IPS DF 6.9 (cell line): Measurements from ENCODE around the gene S100A11.

Experiments used
- DNase-seq: peaks from one replicate; pipeline ENCODE4 v3.0.0-alpha.2; 2013; ENCODE audit warnings: low read depth, low spot score
- H3K27ac ChIP-seq: one replicate; pipeline ENCODE4 v1.5.1; 2013; ENCODE audit warnings: low read length, control low read depth
- H3K27me3 ChIP-seq: 2 replicates; pipeline ENCODE4 v1.6.1; 2013; ENCODE audit warnings: mild to moderate bottlenecking, low read length; ENCODE audit not compliant: control insufficient read depth, insufficient read depth
- H3K36me3 ChIP-seq: 2 replicates; pipeline ENCODE4 v1.6.1; 2013; ENCODE audit warnings: low read length; ENCODE audit not compliant: control insufficient read depth, insufficient read depth
- H3K4me1 ChIP-seq: 2 replicates; pipeline ENCODE4 v1.6.1; 2013; ENCODE audit warnings: low read length; ENCODE audit not compliant: control insufficient read depth, insufficient read depth
- H3K4me3 ChIP-seq: 2 replicates; pipeline ENCODE4 v1.5.1; 2013; ENCODE audit warnings: mild to moderate bottlenecking, low read length
- H3K9me3 ChIP-seq: 2 replicates; pipeline ENCODE4 v1.6.1; 2013; ENCODE audit warnings: low read length, inconsistent platforms; ENCODE audit not compliant: control insufficient read depth, insufficient read depth
- WGBS: extraction: QIAGEN DNeasy Blood & Tissue Kit; methylation state at CpG from one replicate; pipeline ENCODE4 v1.1.7; 2013; ENCODE audit warnings: mixed read lengths, missing lambda C conversion rate; ENCODE audit not compliant: insufficient read length, insufficient coverage; 5-methylcytosine and 5-hydroxymethylcytosine counted together

The S100A11 gene

DNA sequence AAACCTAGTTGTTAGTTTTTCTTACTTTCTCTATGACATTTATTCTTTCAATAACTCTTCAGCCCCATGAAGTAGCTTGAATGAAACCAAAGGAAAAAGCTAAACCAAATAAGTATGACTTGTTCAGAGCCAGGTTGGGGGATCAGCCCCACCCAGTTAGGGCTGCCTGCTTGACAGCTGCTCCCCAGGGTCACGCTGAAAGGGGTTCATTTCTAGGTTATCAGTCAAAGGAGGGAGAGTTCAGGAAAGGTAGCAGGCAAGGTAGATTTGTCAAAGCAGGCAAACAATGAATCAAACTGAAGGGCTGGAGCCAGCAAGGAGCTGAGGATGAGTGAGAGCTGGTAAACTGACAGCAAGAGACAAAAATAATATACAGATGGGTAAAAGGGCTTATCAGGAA is 3.1 kb upstream of the S100A11 start:
- Histone ChIP-seq H3K27ac (no peak overlapping the region), H3K4me1 (peaks cover 2% of the 10 kb centered on the region)

DNA sequence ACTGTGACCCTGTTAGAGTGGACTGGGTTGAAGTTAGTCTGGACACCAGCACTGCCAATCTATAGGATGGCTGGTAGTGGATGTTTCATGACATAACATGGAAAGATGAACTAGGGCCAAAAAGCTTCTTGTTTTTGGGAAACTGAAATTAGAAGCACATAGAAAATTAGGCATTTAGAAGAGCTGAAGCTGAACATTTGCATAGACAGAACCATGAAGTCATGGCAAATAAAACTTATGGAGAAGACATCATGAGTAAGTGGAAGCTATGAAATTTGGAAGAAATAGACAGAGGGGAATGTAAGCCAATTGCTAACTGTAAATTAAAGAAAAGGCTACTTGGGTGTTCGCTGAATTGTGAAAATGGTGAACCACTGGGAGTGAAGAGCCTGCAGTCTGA is 2.7 kb upstream of the S100A11 start:
- Histone ChIP-seq H3K9me3 (no peaks in the 10 kb centered on the region), H3K4me3 (no peak overlapping the region), H3K36me3 (no peaks in the 10 kb centered on the region), H3K27ac (no peak overlapping the region), H3K27me3 (no peaks in the 10 kb centered on the region; the same call in 1 of the 2 replicates), H3K4me1 (peaks cover 3% of the 10 kb centered on the region; the same call in 1 of the 2 replicates)
- no peak for DNase-seq
- no CpG with 5 or more reads among the region's 1 CpG for WGBS

More for the DNA sequence above, 3.1 kb upstream of the S100A11 start:
- no CpG with 5 or more reads among the region's 1 CpG for WGBS
- Histone ChIP-seq H3K27me3 (no peaks in the 10 kb centered on the region; the same call in 1 of the 2 replicates), H3K36me3 (no peaks in the 10 kb centered on the region), H3K4me3 (no peak overlapping the region), H3K9me3 (no peaks in the 10 kb centered on the region)
- no peak for DNase-seq

DNA sequence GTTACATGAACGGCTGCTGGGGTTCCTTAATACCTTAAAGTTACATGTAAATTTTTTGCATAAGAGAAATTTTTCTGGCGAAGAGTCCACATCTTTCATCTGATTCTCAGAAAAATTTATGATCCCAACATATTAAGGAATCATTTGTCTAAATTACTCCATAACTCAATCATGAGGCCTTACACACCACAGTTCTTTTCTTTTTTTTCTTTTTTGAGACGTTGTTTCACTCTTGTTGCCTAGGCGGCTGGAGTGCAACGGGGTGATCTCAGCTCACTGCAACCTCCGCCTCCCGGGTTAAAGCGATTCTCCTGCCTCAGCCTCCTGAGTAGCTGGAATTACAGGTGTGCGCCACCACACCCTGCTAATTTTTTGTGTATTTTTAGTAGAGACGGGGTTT is 2.1 kb upstream of the S100A11 start:
- Histone ChIP-seq H3K4me3 (no peak overlapping the region), H3K36me3 (no peaks in the 10 kb centered on the region), H3K9me3 (no peaks in the 10 kb centered on the region), H3K4me1 (peaks cover 2% of the 10 kb centered on the region; the same call in 1 of the 2 replicates), H3K27me3 (no peaks in the 10 kb centered on the region; the same call in 1 of the 2 replicates), H3K27ac (no peak overlapping the region)
- no peak for DNase-seq
- WGBS, result no CpG with 5 or more reads among the region's 10 CpGs

DNA sequence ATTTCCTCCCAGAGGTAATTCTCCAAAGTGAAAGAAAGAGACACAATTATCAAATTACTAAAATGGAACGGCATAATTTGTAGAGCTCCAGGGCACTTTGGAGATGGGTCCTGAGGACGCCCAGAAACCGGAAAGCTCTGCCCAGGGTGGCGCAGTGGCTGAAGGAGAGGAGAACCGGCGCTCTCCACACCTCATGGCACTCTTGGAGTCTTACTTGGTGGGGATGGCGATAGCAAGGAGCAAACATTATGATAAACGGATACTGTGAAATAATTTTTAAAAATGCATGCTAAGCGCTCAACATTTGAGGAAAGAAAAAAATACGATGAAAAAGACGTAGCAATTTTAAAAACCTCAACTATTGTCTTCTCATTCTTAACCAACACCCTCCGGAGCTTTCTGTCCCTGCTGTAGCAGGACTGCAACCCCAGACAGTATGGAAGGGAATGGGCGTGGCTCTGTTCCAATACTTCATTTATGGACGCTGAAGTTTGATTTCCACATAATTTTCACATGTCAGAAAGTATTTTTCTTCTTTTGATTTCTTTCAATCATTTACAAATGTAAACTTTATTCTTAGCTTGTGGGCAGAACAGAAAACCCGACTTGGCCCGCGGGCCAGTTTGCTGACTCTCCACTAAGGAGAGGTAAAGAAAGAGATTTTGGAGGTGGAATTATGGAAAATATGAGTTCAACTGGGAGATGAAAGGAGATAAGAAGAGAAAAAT is 1.1 kb downstream of the S100A11 start:
- WGBS, result no CpG with 5 or more reads among the region's 17 CpGs
- Histone ChIP-seq H3K36me3 (no peaks in the 10 kb centered on the region), H3K4me1 (peaks cover 2% of the 10 kb centered on the region; the same call in 1 of the 2 replicates), H3K27me3 (no peaks in the 10 kb centered on the region), H3K4me3 (peak overlapping the region; percentile 40; the same call in 1 of the 2 replicates), H3K27ac (no peak overlapping the region), H3K9me3 (no peaks in the 10 kb centered on the region)
- no peak for DNase-seq

DNA sequence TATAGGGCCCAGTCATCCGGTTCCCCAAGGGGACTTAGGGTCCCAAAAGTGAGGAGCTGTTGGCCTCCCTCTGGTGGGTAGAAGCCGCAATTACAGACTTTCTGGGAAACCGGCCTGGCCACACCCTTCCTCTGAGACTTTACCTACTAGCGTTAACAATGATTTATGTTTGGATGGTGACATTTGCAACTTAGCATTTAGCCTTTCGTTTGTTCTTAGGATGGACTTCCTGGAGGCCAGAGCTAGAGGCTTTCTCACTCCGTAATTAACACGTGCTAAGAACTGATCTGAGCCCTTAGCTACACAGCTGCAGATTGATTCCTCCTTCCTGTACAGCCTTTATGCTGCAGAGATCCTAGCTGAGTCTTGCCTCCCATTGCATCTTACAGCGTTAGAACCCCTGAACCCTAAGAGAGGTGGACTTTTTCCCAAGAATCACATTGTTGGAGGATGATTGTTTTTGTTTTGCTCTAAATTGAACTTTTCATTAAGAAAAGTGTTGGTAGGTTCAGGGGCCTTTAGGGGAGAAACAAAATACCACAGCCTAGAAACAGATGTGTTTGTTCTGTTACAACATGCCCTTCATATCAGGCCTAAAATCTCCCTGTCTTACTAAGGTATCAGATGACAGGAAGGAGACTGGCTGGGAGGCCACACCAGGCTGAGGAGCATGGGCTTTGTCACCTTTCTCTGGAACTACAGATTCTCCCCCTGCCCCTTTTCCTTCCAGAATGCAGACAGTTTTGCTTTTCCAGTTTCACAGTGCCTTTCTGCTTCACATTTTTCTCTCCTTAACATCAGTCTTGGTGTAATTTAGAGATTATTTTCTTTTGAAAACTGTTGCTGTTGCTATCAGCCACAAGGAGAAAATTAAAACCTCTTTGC is 1.9 kb downstream of the S100A11 start:
- Histone ChIP-seq H3K27me3 (no peaks in the 10 kb centered on the region), H3K27ac (peak overlapping the region; percentile 89), H3K4me3 (no peak overlapping the region), H3K9me3 (no peaks in the 10 kb centered on the region), H3K4me1 (peaks cover 2% of the 10 kb centered on the region; the same call in 1 of the 2 replicates), H3K36me3 (no peaks in the 10 kb centered on the region)
- no peak for DNase-seq
- no CpG with 5 or more reads among the region's 8 CpGs for WGBS

GRCh38 chr1:152034324-152034653 is 2.5 kb downstream of the S100A11 start:
- no peak for DNase-seq
- WGBS, result no CpG with 5 or more reads among the region's 1 CpG
- Histone ChIP-seq H3K9me3 (no peaks in the 10 kb centered on the region), H3K27me3 (no peaks in the 10 kb centered on the region), H3K4me1 (peaks cover 2% of the 10 kb centered on the region; the same call in 1 of the 2 replicates), H3K4me3 (no peak overlapping the region), H3K36me3 (no peaks in the 10 kb centered on the region), H3K27ac (no peak overlapping the region)

- no peaks in the 10 kb centered on the region for H3K36me3 ChIP-seq
- WGBS, result no CpG with 5 or more reads among the region's 4 CpGs
- peaks cover 2% of the 10 kb centered on the region; the same call in 1 of the 2 replicates for H3K4me1 ChIP-seq
- H3K27me3 ChIP-seq, result no peaks in the 10 kb centered on the region
- H3K9me3 ChIP-seq, result no peaks in the 10 kb centered on the region
- no peak overlapping the region for H3K4me3 ChIP-seq
- no peak for DNase-seq
- H3K27ac ChIP-seq, result no peak overlapping the region
Observed at GRCh38 chr1:152029929-152030211, 6.9 kb downstream of the S100A11 start.

DNA sequence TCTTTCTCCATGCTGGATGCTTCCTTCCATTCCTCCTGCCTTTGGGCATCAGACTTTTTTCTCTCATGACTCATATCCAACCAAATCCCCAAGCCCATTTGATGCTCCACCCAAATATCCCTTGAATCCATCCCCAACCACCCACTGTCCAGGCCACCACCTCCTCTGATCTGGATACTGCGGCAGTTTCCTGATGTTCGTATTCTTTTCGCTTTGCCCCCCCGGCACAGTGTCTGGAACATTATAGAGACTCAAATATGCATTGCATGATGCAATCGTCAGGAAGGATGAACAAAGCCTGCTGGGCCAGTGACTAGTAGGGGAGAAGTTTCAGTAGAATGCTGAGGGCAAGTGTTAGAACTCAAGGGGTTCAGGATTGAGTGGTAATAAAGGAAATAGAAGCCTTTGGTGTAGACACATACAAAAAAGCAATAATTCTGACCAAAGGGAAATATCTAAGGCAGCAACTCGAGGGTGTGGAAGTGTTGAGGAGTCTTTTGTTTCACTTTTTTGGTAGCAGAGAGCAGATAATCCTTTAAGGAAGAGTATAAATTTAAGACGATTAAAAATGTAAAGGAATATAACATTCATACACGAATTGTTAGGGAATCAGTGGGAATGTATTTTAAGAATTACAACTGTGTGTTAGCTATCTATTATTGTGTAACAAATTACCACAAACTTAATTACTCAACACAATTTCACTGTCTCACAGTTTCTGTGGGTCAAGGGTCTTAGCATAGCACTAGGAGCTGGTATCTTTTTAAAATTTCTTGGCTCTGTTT is 7.5 kb downstream of the S100A11 start:
- H3K4me3 ChIP-seq, result no peak overlapping the region
- no peaks in the 10 kb centered on the region for H3K36me3 ChIP-seq
- H3K27me3 ChIP-seq, result no peaks in the 10 kb centered on the region
- no peak overlapping the region for H3K27ac ChIP-seq
- no peaks in the 10 kb centered on the region for H3K9me3 ChIP-seq
- no peak for DNase-seq
- H3K4me1 ChIP-seq, result no peaks in the 10 kb centered on the region
- WGBS, result 100% methylated on average over 2 of the region's 8 CpGs

- no peaks in the 10 kb centered on the region; the same call in 1 of the 2 replicates for H3K27me3 ChIP-seq
Observed at GRCh38 chr1:152026895-152027294, 9.9 kb downstream of the S100A11 start.

DNA sequence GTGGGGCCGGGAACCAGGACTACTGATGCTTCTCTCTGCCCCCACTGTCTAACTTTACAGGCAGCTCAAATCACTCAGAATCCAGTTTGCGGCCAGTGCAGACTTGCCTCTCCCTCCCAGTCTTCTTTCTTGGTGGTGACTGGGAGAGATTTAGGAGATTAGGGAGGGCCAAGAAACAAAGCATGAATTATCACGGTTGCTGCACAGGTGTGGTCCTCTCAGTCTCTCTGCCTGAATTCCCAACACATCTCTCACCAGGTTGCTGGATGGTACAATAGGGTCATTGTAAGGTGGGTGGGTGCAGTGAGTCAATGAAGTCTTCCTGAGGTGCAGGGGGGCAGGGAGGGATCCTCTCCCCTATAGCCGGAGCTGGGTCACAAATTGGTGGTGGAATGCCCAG is 12.6 kb downstream of the S100A11 start:
- H3K9me3 ChIP-seq, result no peaks in the 10 kb centered on the region
- no peaks in the 10 kb centered on the region; the same call in 1 of the 2 replicates for H3K27me3 ChIP-seq
- WGBS, result no CpG with 5 or more reads among the region's 4 CpGs
- no peaks in the 10 kb centered on the region for H3K36me3 ChIP-seq
- H3K4me3 ChIP-seq, result no peak overlapping the region
- H3K27ac ChIP-seq, result no peak overlapping the region
- no peaks in the 10 kb centered on the region for H3K4me1 ChIP-seq
- DNase-seq, result no peak

More at GRCh38 chr1:152026895-152027294, 9.9 kb downstream of the S100A11 start:
- Histone ChIP-seq H3K4me3 (no peak overlapping the region), H3K4me1 (no peaks in the 10 kb centered on the region), H3K9me3 (no peaks in the 10 kb centered on the region), H3K36me3 (no peaks in the 10 kb centered on the region), H3K27ac (no peak overlapping the region)
- DNase-seq, result no peak
- no CpG with 5 or more reads among the region's 3 CpGs for WGBS
